GM12878 (cell line): ENCODE data around the gene TTI1. TPM values are rescaled to one million over a fixed set of nuclear protein-coding genes. Genes with fewer than 3 reads are reported as not detected.
A peak's percentile ranks its signal among the peaks of the same experiment; 100 is the strongest.
"Not testable (repeated sequence)": the region's sequence is repeated elsewhere in the genome, so short reads cannot be mapped to it uniquely, and the experiment has no call there.

ENCODE experiments used
- ATAC-seq: fragments of 200-7000 bp; cut with Tn5 transposase; 3 replicates; pipeline ENCODE4 v1.9.1; 2020; ENCODE audit warnings: mild to moderate bottlenecking, moderate library complexity
- BruUV-seq: library from RNA; stranded (reverse); fragments of 400-500 nt; replicated peaks from 2 replicates; lab custom pipeline; 2021; lab: Mats Ljungman, UMichigan
- CTCF ChIA-PET: fragments of 300-600 bp; sonication (Branson Sonifier 250); formaldehyde crosslinking; extraction: SDS; loops from one replicate; lab custom pipeline; 2021; ENCODE audit warnings: inconsistent platforms; lab: Yijun Ruan, JAX
- POLR2A ChIA-PET: fragments of 350-600 bp; formaldehyde crosslinking; extraction: SDS; loops from one replicate; lab custom pipeline; 2021; ENCODE audit warnings: inconsistent platforms; lab: Charles Lee
- RAD21 ChIA-PET: fragments of 300-600 bp; sonication (Branson Sonifier 250); formaldehyde crosslinking; loops from one replicate; lab custom pipeline; 2023; ENCODE audit warnings: antibody characterized with exemption; ENCODE audit not compliant: unreplicated experiment; lab: Charles Lee
- SMC1A ChIA-PET: fragments of 300-600 bp; sonication (Branson Sonifier 250); formaldehyde crosslinking; loops from one replicate; lab custom pipeline; 2023; ENCODE audit not compliant: unreplicated experiment, uncharacterized antibody; lab: Charles Lee
- DNase-seq: peaks from one replicate; pipeline ENCODE4 v3.0.0-alpha.2; 2011; ENCODE audit warnings: low read depth, low spot score
- FAIRE-seq: peaks from 3 replicates; lab custom pipeline; 2011; peaks lifted over from hg19 to GRCh38; lab: Jason Lieb, UNC
- H2AFZ ChIP-seq: 2 replicates; pipeline ENCODE4 v1.6.0; 2011; ENCODE audit warnings: low read depth, low read length, control low read depth; ENCODE audit not compliant: control insufficient read depth
- H3K27ac ChIP-seq: 2 replicates; pipeline ENCODE4 v1.5.1; 2011; ENCODE audit warnings: control low read depth; ENCODE audit not compliant: control insufficient read depth, insufficient read depth
- H3K27me3 ChIP-seq, 2 experiments: replicated peaks in 1 of 2; 2 replicates each; pipeline versions ENCODE4 v1.6.0 to v1.6.1; 2011; ENCODE audit warnings: low read length in 1 of 2; ENCODE audit not compliant: control insufficient read depth in 2 of 2, insufficient read depth in 2 of 2
- H3K36me3 ChIP-seq, 2 experiments: 2 replicates each; pipeline ENCODE4 v1.5.1; 2011; ENCODE audit warnings: low read length in 1 of 2; ENCODE audit not compliant: control insufficient read depth in 2 of 2, insufficient read depth in 2 of 2
- H3K4me1 ChIP-seq: 2 replicates; pipeline ENCODE4 v1.6.1; 2011; ENCODE audit warnings: mild to moderate bottlenecking, low read length, moderate library complexity, mixed read lengths; ENCODE audit not compliant: control insufficient read depth, insufficient read depth
- H3K4me2 ChIP-seq: 2 replicates; pipeline ENCODE4 v1.6.0; 2011; ENCODE audit warnings: control low read depth; ENCODE audit not compliant: control insufficient read depth, insufficient read depth
- H3K4me3 ChIP-seq: fragments of 200-600 bp; sonication (generic); 2 replicates; pipeline ENCODE4 v1.5.1; 2016
- H3K79me2 ChIP-seq: 2 replicates; pipeline ENCODE4 v1.6.0; 2011; ENCODE audit warnings: low read length; ENCODE audit not compliant: control insufficient read depth, insufficient read depth
- H3K9ac ChIP-seq: 2 replicates; pipeline ENCODE4 v1.8.0; 2011; ENCODE audit warnings: low read length, control low read depth, mixed read lengths; ENCODE audit not compliant: control insufficient read depth, insufficient read depth
- H3K9me3 ChIP-seq: replicated peaks from 3 replicates; pipeline ENCODE4 v1.5.1; 2011; ENCODE audit warnings: mild to moderate bottlenecking, low read length; ENCODE audit not compliant: control insufficient read depth, insufficient read depth
- H4K20me1 ChIP-seq: 2 replicates; pipeline ENCODE4 v1.6.0; 2011; ENCODE audit not compliant: control insufficient read depth, insufficient read depth
- ZSCAN29 ChIP-seq: fragments of 450-650 bp; IDR thresholded peaks from 2 replicates; pipeline ENCODE4 v1.6.1; 2017; ENCODE audit warnings: mild to moderate bottlenecking, moderate library complexity
- WGBS: methylation state at CpG from one replicate; pipeline ENCODE4 v1.1.6; 2016; ENCODE audit warnings: low lambda C conversion rate; ENCODE audit not compliant: insufficient replicate concordance, insufficient coverage; ENCODE audit errors: missing lambda C conversion rate; 5-methylcytosine and 5-hydroxymethylcytosine counted together
- in situ Hi-C: fragments of 300-500 bp; cut with MboI; formaldehyde crosslinking; loops from 9 replicates; pipeline ENCODE4 v1.14.3; 2018; ENCODE audit warnings: mixed read lengths
- intact Hi-C: fragments of 100-400 bp; cut with micrococcal nuclease; formaldehyde crosslinking; loops from one replicate; pipeline ENCODE4 v1.14.2; 2022; ENCODE audit not compliant: unreplicated experiment
- polyA plus RNA-seq, 11 experiments: library from polyadenylated mRNA; depleted of rRNA in 4 of 11; unstranded in 6 of 11; stranded (reverse) in 5 of 11; fragments of >200 nt; fragmentation: Nextera tagmentation in 4 of 11; fragmentation: Illumina TruSeq in 1 of 11; extraction: Ambion mirVana in 4 of 11; extraction: Trizol in 1 of 11; gene quantifications; 1 replicate in 1 of 11; 2 replicates in 10 of 11; pipeline versions ENCODE4 v1.2.1 to v1.2.3, GENCODE V29; 2011 to 2016; ENCODE audit warnings: inconsistent platforms in 2 of 11, missing spikeins in 2 of 11, low read depth in 1 of 11
- total RNA-seq, 4 experiments: library from RNA; depleted of rRNA in 3 of 4; stranded (reverse); fragments of >200 nt in 3 of 4; fragmentation: Illumina TruSeq in 1 of 4; extraction: Trizol in 1 of 4; gene quantifications; 2 replicates each; pipeline versions ENCODE4 v1.2.1 to v1.2.3, GENCODE V29; 2013 to 2021

Gene TTI1
- total and polyA plus RNA-seq, 10 of the 15 experiments (the other 5 are each of a cell fraction or from before 2014, with no cell fraction given): 5.3 to 44.6 (median 24.9) TPM

DNA sequence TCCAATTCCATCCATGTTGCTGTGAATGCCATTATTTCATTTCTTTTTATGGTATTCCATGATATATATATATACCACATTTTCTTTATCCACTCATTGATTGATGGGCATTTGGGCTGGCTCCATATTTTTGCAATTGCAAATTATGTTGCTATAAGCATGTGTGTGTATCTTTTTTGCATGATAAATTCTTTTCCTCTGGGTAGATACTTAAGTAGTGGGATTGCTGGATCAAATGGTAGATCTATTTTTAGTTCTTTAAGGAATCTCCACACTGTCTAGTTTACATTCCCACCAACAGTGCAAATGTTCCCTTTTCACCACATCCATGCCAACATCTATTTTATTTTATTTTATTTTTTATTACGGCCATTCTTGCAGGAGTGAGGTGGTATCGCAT lies 69.8 kb downstream of the TTI1 start:
- H3K27me3 ChIP-seq, H4K20me1 ChIP-seq, H3K4me2 ChIP-seq, BruUV-seq, DNase-seq, intact Hi-C loops, FAIRE-seq, H3K36me3 ChIP-seq, H3K27ac ChIP-seq, RAD21 ChIA-PET, H3K4me1 ChIP-seq, ATAC-seq, H3K9me3 ChIP-seq, H3K9ac ChIP-seq, H3K4me3 ChIP-seq, H3K79me2 ChIP-seq, H2AFZ ChIP-seq, in situ Hi-C loops, CTCF ChIA-PET, SMC1A ChIA-PET, POLR2A ChIA-PET: not testable (repeated sequence)
- WGBS: 98% methylated on average over 2 of the region's 2 CpGs

DNA sequence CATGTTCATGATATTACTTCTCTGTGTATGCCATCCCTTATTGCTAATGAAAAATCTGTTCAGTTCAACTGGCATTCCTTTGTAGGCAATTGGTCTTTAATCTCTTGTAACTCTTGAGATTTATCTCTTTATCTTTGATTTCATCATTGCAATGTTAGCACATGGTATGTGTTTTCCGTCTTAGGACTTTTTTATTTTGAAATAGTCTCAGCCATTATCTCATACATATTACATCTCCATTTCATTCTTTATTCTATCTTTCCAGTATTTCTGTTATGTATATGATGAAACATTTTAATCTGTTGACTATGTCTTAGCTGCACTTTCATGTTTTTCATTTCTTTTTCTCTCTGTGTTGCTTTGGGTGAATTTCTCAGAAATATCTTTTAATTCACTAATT lies 72.2 kb downstream of the TTI1 start:
- POLR2A ChIA-PET: no interaction called here
- no peak for ATAC-seq
- peak; percentile 13 for FAIRE-seq
- TF ChIP-seq ZSCAN29: no peak
- TF ChIP-seq, all 136 proteins: peak for 0
- no TSS peak for BruUV-seq
- no peak overlapping the region for H3K27ac ChIP-seq
- no peaks in the 10 kb centered on the region for H3K4me1 ChIP-seq
- no peak overlapping the region for H2AFZ ChIP-seq
- H4K20me1 ChIP-seq: no peaks in the 10 kb centered on the region
- 56% methylated on average over 1 of the region's 1 CpG for WGBS
- in situ Hi-C loops (no loop called here), intact Hi-C loops (no loop called here)
- no peak overlapping the region for H3K4me3 ChIP-seq
- ChIA-PET SMC1A (no interaction called here), CTCF (no interaction called here), RAD21 (no interaction called here)
- no peak for DNase-seq
- H3K9me3 ChIP-seq: no peaks in the 10 kb centered on the region
- no peaks in the 10 kb centered on the region for H3K36me3 ChIP-seq
- H3K79me2 ChIP-seq: no peaks in the 10 kb centered on the region
- no peaks in the 10 kb centered on the region; a peak in 1 of 4 replicates for H3K27me3 ChIP-seq
- no peak overlapping the region for H3K4me2 ChIP-seq
- no peak overlapping the region for H3K9ac ChIP-seq
